H1 (cell line): ENCODE measurements around the gene HHAT. TPM values are rescaled to one million over a fixed set of nuclear protein-coding genes. Genes with fewer than 3 reads are reported as not detected.

ENCODE experiments used
- CTCF ChIA-PET: fragments of 300-600 bp; sonication (Branson Sonifier 250); formaldehyde crosslinking; loops from one replicate; lab custom pipeline; 2021; ENCODE audit not compliant: partially characterized antibody; lab: Charles Lee
- POLR2A ChIA-PET: fragments of 300-600 bp; sonication (Branson Sonifier 250); formaldehyde crosslinking; loops from one replicate; lab custom pipeline; 2021; ENCODE audit warnings: inconsistent platforms; ENCODE audit not compliant: partially characterized antibody; lab: Charles Lee
- DNase-seq, 2 experiments: peaks; one replicate each; pipeline versions ENCODE4 v3.0.0 to v3.0.0-alpha.2; 2010 to 2022; ENCODE audit warnings: low spot score in 2 of 2, low read depth in 1 of 2, mixed read lengths in 1 of 2
- FAIRE-seq: peaks from 2 replicates; lab custom pipeline; 2011; peaks lifted over from hg19 to GRCh38; lab: Jason Lieb, UNC
- H2AFZ ChIP-seq: 2 replicates; pipeline ENCODE4 v1.8.1; 2012; ENCODE audit warnings: low read length, inconsistent platforms
- H2AK5ac ChIP-seq: 2 replicates; pipeline ENCODE4 v1.6.1; 2013; ENCODE audit warnings: low read depth, low read length
- H2BK120ac ChIP-seq: replicated peaks from 2 replicates; pipeline ENCODE3; 2013; ENCODE audit warnings: low read depth, low read length, inconsistent platforms
- H2BK12ac ChIP-seq: 2 replicates; pipeline ENCODE4 v1.6.1; 2013; ENCODE audit warnings: low read depth, low read length
- H2BK15ac ChIP-seq: 2 replicates; pipeline ENCODE4 v1.6.1; 2013; ENCODE audit warnings: low read length
- H2BK20ac ChIP-seq: 2 replicates; pipeline ENCODE4 v1.6.1; 2013; ENCODE audit warnings: low read length
- H2BK5ac ChIP-seq: 2 replicates; pipeline ENCODE4 v1.6.1; 2013; ENCODE audit warnings: low read depth, low read length
- H3K14ac ChIP-seq: 2 replicates; pipeline ENCODE4 v1.6.1; 2013; ENCODE audit warnings: inconsistent platforms; ENCODE audit not compliant: insufficient read length
- H3K18ac ChIP-seq: 2 replicates; pipeline ENCODE4 v1.6.1; 2013; ENCODE audit warnings: low read length; ENCODE audit errors: extremely low read depth
- H3K23ac ChIP-seq: 2 replicates; pipeline ENCODE4 v1.6.1; 2013; ENCODE audit warnings: inconsistent platforms; ENCODE audit not compliant: insufficient read length
- H3K23me2 ChIP-seq: 2 replicates; pipeline ENCODE4 v1.6.1; 2013; ENCODE audit warnings: low read depth, low read length
- H3K27ac ChIP-seq: 2 replicates; pipeline ENCODE4 v1.6.1; 2011; ENCODE audit warnings: low read depth, low read length, inconsistent platforms
- H3K27me3 ChIP-seq, 4 experiments: replicated peaks in 1 of 4; 1 replicate in 1 of 4; 2 replicates in 3 of 4; pipeline versions ENCODE4 v1.6.1 to v1.8.1; 2011 to 2013; ENCODE audit warnings: low read length in 3 of 4, mild to moderate bottlenecking in 3 of 4, inconsistent platforms in 2 of 4, mixed read lengths in 2 of 4, moderate library complexity in 1 of 4; ENCODE audit not compliant: control insufficient read depth in 3 of 4, insufficient read depth in 3 of 4; ENCODE audit errors: extremely low read depth in 1 of 4
- H3K36me3 ChIP-seq, 4 experiments: 2 replicates each; pipeline versions ENCODE4 v1.6.1 to v1.8.1; 2011 to 2013; ENCODE audit warnings: mild to moderate bottlenecking in 4 of 4, low read length in 3 of 4, moderate library complexity in 2 of 4, control low read depth in 1 of 4, inconsistent platforms in 1 of 4; ENCODE audit not compliant: insufficient read depth in 4 of 4, control insufficient read depth in 2 of 4
- H3K4ac ChIP-seq: replicated peaks from 2 replicates; pipeline ENCODE3; 2013; ENCODE audit warnings: low read length, low read depth, mixed read lengths, inconsistent platforms; ENCODE audit not compliant: insufficient read length
- H3K4me1 ChIP-seq, 4 experiments: replicated peaks in 1 of 4; 1 replicate in 1 of 4; 2 replicates in 3 of 4; pipeline versions ENCODE4 v1.6.1 to v1.8.1; 2011 to 2013; ENCODE audit warnings: low read length in 3 of 4, inconsistent platforms in 2 of 4, mixed read lengths in 1 of 4; ENCODE audit not compliant: insufficient read depth in 4 of 4, control insufficient read depth in 3 of 4
- H3K4me2 ChIP-seq, 2 experiments: 2 replicates each; pipeline versions ENCODE4 v1.6.1 to v1.8.1; 2011 to 2013; ENCODE audit warnings: low read depth in 2 of 2, low read length in 2 of 2, control low read depth in 1 of 2, inconsistent platforms in 1 of 2, mild to moderate bottlenecking in 1 of 2; ENCODE audit not compliant: insufficient read depth in 1 of 2
- H3K4me3 ChIP-seq, 4 experiments: fragments of 200-600, 300-600 bp in 1 of 4; sonication (generic), shearing (Covaris generic), sonication (Bioruptor Twin) in 1 of 4; 2 replicates each; pipeline versions ENCODE4 v1.5.1 to v1.8.1; 2011 to 2016; ENCODE audit warnings: low read length in 4 of 4, low read depth in 3 of 4, control low read depth in 2 of 4, inconsistent platforms in 2 of 4, mild to moderate bottlenecking in 2 of 4, mixed read lengths in 1 of 4, moderate library complexity in 1 of 4; ENCODE audit not compliant: insufficient read depth in 2 of 4; ENCODE audit errors: extremely low read depth in 1 of 4
- H3K56ac ChIP-seq: replicated peaks from 2 replicates; pipeline ENCODE3; 2013; ENCODE audit warnings: low read depth, mild to moderate bottlenecking, mixed read lengths, low read length, inconsistent platforms; ENCODE audit not compliant: insufficient read length
- H3K79me1 ChIP-seq: 2 replicates; pipeline ENCODE4 v1.6.1; 2013; ENCODE audit warnings: low read depth, low read length, control low read depth
- H3K79me2 ChIP-seq, 2 experiments: 2 replicates each; pipeline versions ENCODE4 v1.6.1 to v1.8.1; 2012 to 2013; ENCODE audit warnings: low read length in 2 of 2, mild to moderate bottlenecking in 2 of 2, inconsistent platforms in 1 of 2; ENCODE audit not compliant: insufficient read depth in 2 of 2, control insufficient read depth in 1 of 2
- H3K9ac ChIP-seq, 4 experiments: replicated peaks in 1 of 4; 1 replicate in 1 of 4; 2 replicates in 3 of 4; pipeline versions ENCODE4 v1.6.1 to v1.8.1; 2011 to 2013; ENCODE audit warnings: low read depth in 3 of 4, low read length in 3 of 4, control low read depth in 2 of 4, mild to moderate bottlenecking in 2 of 4, moderate library complexity in 2 of 4, inconsistent platforms in 1 of 4; ENCODE audit errors: extremely low read depth in 1 of 4
- H3K9me3 ChIP-seq, 2 experiments: 2 replicates each; pipeline versions ENCODE4 v1.6.1 to v1.8.1; 2012 to 2013; ENCODE audit warnings: mild to moderate bottlenecking in 2 of 2, moderate library complexity in 2 of 2, control low read depth in 1 of 2, inconsistent platforms in 1 of 2, low read depth in 1 of 2, low read length in 1 of 2, mixed read lengths in 1 of 2; ENCODE audit not compliant: insufficient read depth in 2 of 2
- H4K20me1 ChIP-seq, 2 experiments: replicated peaks in 1 of 2; 2 replicates each; pipeline versions ENCODE3 to v1.8.1; 2011 to 2013; ENCODE audit warnings: inconsistent platforms in 2 of 2, low read length in 2 of 2, mild to moderate bottlenecking in 1 of 2; ENCODE audit not compliant: insufficient read depth in 2 of 2, control insufficient read depth in 1 of 2
- H4K5ac ChIP-seq: 2 replicates; pipeline ENCODE4 v1.6.1; 2013; ENCODE audit warnings: low read length, low read depth, mixed read lengths, inconsistent platforms; ENCODE audit not compliant: insufficient read length
- H4K8ac ChIP-seq: 2 replicates; pipeline ENCODE4 v1.8.0; 2013; ENCODE audit warnings: mild to moderate bottlenecking, moderate library complexity, low read length, inconsistent platforms; ENCODE audit not compliant: insufficient read depth; ENCODE audit errors: extremely low read depth
- H4K91ac ChIP-seq: replicated peaks from 2 replicates; pipeline ENCODE3; 2013; ENCODE audit warnings: low read length, mixed read lengths, inconsistent platforms; ENCODE audit not compliant: insufficient read length
- CHD2 ChIP-seq: IDR thresholded peaks from 2 replicates; pipeline ENCODE4 v1.6.1; 2012; ENCODE audit warnings: low read length, improper control_type of control experiment
- EP300 ChIP-seq, 2 experiments: IDR thresholded peaks; 1 replicate in 1 of 2; 2 replicates in 1 of 2; pipeline ENCODE4 v1.6.1; 2011 to 2012; ENCODE audit warnings: low read depth in 2 of 2, low read length in 2 of 2, mild to moderate bottlenecking in 2 of 2, borderline replicate concordance in 1 of 2, inconsistent platforms in 1 of 2, moderate library complexity in 1 of 2
- MAFK ChIP-seq: IDR thresholded peaks from 2 replicates; pipeline ENCODE4 v1.6.1; 2012; ENCODE audit warnings: low read depth, mild to moderate bottlenecking, improper control_type of control experiment, low read length
- WGBS, 2 experiments: shearing (Covaris generic) in 1 of 2; methylation state at CpG; one replicate each; pipeline versions ENCODE4 v1.1.6 to v1.1.7; 2013 to 2015; ENCODE audit warnings: low lambda C conversion rate in 2 of 2, mixed read lengths in 2 of 2, inconsistent platforms in 1 of 2, low coverage in 1 of 2, missing lambda C conversion rate in 1 of 2; ENCODE audit not compliant: insufficient replicate concordance in 2 of 2, insufficient coverage in 1 of 2, insufficient read length in 1 of 2; ENCODE audit errors: extremely low coverage in 1 of 2, missing lambda C conversion rate in 1 of 2; 5-methylcytosine and 5-hydroxymethylcytosine counted together
- polyA plus RNA-seq, 7 experiments: library from polyadenylated mRNA; depleted of rRNA in 3 of 7; stranded (reverse) in 5 of 7; unstranded in 2 of 7; fragments of >200 nt in 5 of 7; fragments of 200-250 nt in 2 of 7; gene quantifications; 1 replicate in 5 of 7; 2 replicates in 1 of 7; 4 replicates in 1 of 7; pipeline versions ENCODE4 v1.2.1 to v1.2.3, GENCODE V29; 2011 to 2013; ENCODE audit warnings: missing spikeins in 2 of 7, mixed read lengths in 2 of 7
- total RNA-seq: library from RNA; stranded (reverse); fragmentation: NEBNext Ultra II Directional; extraction: Animal tissue kit (Norgen Biotek cat#: 25700); gene quantifications from 2 replicates; pipeline ENCODE4 v1.2.1, GENCODE V29; 2021

HHAT gene
- total and polyA plus RNA-seq, 2 of the 8 experiments (the other 6 are each of a cell fraction or from before 2014, with no cell fraction given): 0.15 to 0.51 TPM

DNA sequence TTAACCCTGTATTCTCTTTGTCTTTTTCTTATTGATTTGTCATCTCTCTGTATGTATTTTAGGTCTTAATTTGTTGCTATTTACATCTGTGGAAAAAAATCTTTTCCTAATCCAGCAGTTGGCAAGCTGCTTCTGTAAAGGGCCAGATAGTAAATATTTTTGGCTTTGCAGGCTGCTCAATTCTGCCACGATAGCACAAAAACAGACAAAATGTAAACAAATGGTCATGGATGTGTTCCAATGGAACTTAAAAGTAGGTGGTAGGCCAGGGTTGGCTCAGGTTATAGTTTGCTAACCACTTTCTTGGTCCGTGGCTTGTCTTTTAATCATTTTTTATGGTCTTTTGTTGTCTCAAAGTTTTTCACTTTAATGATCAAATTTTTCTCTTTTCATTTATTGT is 371.8 kb downstream of the HHAT start:
- no peaks in the 10 kb centered on the region for H3K9me3 ChIP-seq
- 82% methylated on average over 2 of the region's 2 CpGs; no CpG with 5 or more reads in 1 of the 2 experiments for WGBS, 2 experiments
- no peak overlapping the region for H2BK5ac ChIP-seq
- H4K20me1 ChIP-seq: no peaks in the 10 kb centered on the region
- no peak overlapping the region for H4K91ac ChIP-seq
- no peak overlapping the region for H3K18ac ChIP-seq
- DNase-seq: no peak
- H2BK12ac ChIP-seq: no peak overlapping the region
- no peak overlapping the region for H3K23ac ChIP-seq
- no peaks in the 10 kb centered on the region for H3K23me2 ChIP-seq
- POLR2A ChIA-PET: no interaction called here
- no peak overlapping the region for H2BK20ac ChIP-seq
- no peak overlapping the region for H2BK15ac ChIP-seq
- H3K36me3 ChIP-seq: no peaks in the 10 kb centered on the region
- CTCF ChIA-PET: no interaction called here
- H3K4me1 ChIP-seq: no peaks in the 10 kb centered on the region
- H4K5ac ChIP-seq: no peak overlapping the region
- H2BK120ac ChIP-seq: no peak overlapping the region
- no peak overlapping the region for H3K9ac ChIP-seq
- no peak overlapping the region for H3K4me3 ChIP-seq
- H3K4ac ChIP-seq: no peak overlapping the region
- H3K4me2 ChIP-seq: no peak overlapping the region
- H2AFZ ChIP-seq: no peak overlapping the region
- no peak overlapping the region for H2AK5ac ChIP-seq
- no peak overlapping the region for H3K27ac ChIP-seq
- no peaks in the 10 kb centered on the region for H3K79me2 ChIP-seq
- no peak overlapping the region for H4K8ac ChIP-seq
- H3K14ac ChIP-seq: no peak overlapping the region
- H3K79me1 ChIP-seq: no peaks in the 10 kb centered on the region
- FAIRE-seq: no peak
- no peak overlapping the region for H3K56ac ChIP-seq
- no peaks in the 10 kb centered on the region for H3K27me3 ChIP-seq
- no peak for TF ChIP-seq MAFK
- TF ChIP-seq CHD2: no peak
- TF ChIP-seq EP300 (IDR thresholded peaks at IDR 0.05; ENCODE audit: borderline replicate concordance in 1 of 2, low read depth in 2 of 2, low read length in 2 of 2): no peak
